GM21723 (cell line): Measurements from ENCODE around the gene TMEM30B.
"Not testable (repeated sequence)": the region's sequence is repeated elsewhere in the genome, so short reads cannot be mapped to it uniquely, and the experiment has no call there.

Experiments
- ATAC-seq: cut with Tn5 transposase; IDR thresholded peaks from one replicate; pipeline ENCODE4 v1.9.1; 2021; ENCODE audit warnings: mild to moderate bottlenecking, moderate library complexity; ENCODE audit not compliant: unreplicated experiment

The TMEM30B gene

GRCh38 chr14:61281186-61281947 lies at the start of gene TMEM30B:
Gene TMEM30B, minus strand, starts transcription at chr14:61281338. Its CDS starts 191 bp downstream, at chr14:61281147.
- ATAC-seq = no peak

GRCh38 chr14:61330511-61330910 lies 49.4 kb upstream of the TMEM30B start:
- no peak for ATAC-seq

GRCh38 chr14:61329478-61330051 lies 48.4 kb upstream of the TMEM30B start:
- ATAC-seq = peak; percentile 70

- no peak for ATAC-seq
Observed at GRCh38 chr14:61328626-61329262, 47.6 kb upstream of the TMEM30B start.

- no peak for ATAC-seq
Observed at GRCh38 chr14:61326847-61327246, 45.7 kb upstream of the TMEM30B start.

GRCh38 chr14:61326146-61326545 lies 45.0 kb upstream of the TMEM30B start:
- ATAC-seq = no peak

- no peak for ATAC-seq
Observed at GRCh38 chr14:61325166-61325565, 44.0 kb upstream of the TMEM30B start.

- ATAC-seq = no peak
Observed at GRCh38 chr14:61323970-61324369, 42.8 kb upstream of the TMEM30B start.

- ATAC-seq = peak; percentile 19
Observed at GRCh38 chr14:61322799-61323290, 41.7 kb upstream of the TMEM30B start.

GRCh38 chr14:61322011-61322798 lies 41.1 kb upstream of the TMEM30B start:
- ATAC-seq = peak; percentile 17

- peak; percentile 80 for ATAC-seq
Observed at GRCh38 chr14:61321385-61322010, 40.4 kb upstream of the TMEM30B start, which contains the start of gene PRKCH. Gene PRKCH, plus strand, starts transcription at chr14:61321579. Its CDS starts 523 bp downstream, at chr14:61322102.

- ATAC-seq = no peak
Observed at GRCh38 chr14:61320806-61321384, 39.8 kb upstream of the TMEM30B start.

GRCh38 chr14:61320170-61320569 lies 39.0 kb upstream of the TMEM30B start:
- not testable (repeated sequence) for ATAC-seq

- no peak for ATAC-seq
Observed at GRCh38 chr14:61319706-61320105, 38.6 kb upstream of the TMEM30B start.

GRCh38 chr14:61319086-61319485 lies 37.9 kb upstream of the TMEM30B start:
- no peak for ATAC-seq

- no peak for ATAC-seq
Observed at GRCh38 chr14:61315313-61315712, 34.2 kb upstream of the TMEM30B start.

GRCh38 chr14:61308701-61309100 lies 27.6 kb upstream of the TMEM30B start:
- not testable (repeated sequence) for ATAC-seq

- no peak for ATAC-seq
Observed at GRCh38 chr14:61308198-61308597, 27.1 kb upstream of the TMEM30B start.

GRCh38 chr14:61304688-61305087 lies 23.6 kb upstream of the TMEM30B start:
- ATAC-seq = no peak

- no peak for ATAC-seq
Observed at GRCh38 chr14:61300754-61301153, 19.6 kb upstream of the TMEM30B start.
